ENCODE data around the gene DDX20.

Gene DDX20

GRCh38 chr1:111751906-111752575 is 3.7 kb upstream of the DDX20 start:
- no peak for DNase-seq

- DNase-seq, result no peak
Observed at GRCh38 chr1:111754984-111755330, 744 bp upstream of the DDX20 start.

- DNase-seq, result no peak
Observed at GRCh38 chr1:111756124-111756513, 418 bp downstream of the DDX20 start.

- DNase-seq, result no peak
Observed at GRCh38 chr1:111758373-111758772, 2.7 kb downstream of the DDX20 start.

GRCh38 chr1:111761717-111762116 is 6.0 kb downstream of the DDX20 start:
- DNase-seq, result no peak

- no peak for DNase-seq
Observed at GRCh38 chr1:111762332-111762731, 6.6 kb downstream of the DDX20 start.

- no peak for DNase-seq
Observed at GRCh38 chr1:111768023-111768422, 12.3 kb downstream of the DDX20 start.

- DNase-seq, result no peak
Observed at GRCh38 chr1:111768625-111769024, 12.9 kb downstream of the DDX20 start.

- peak; percentile 52 for DNase-seq
Observed at GRCh38 chr1:111769517-111770146, 13.9 kb downstream of the DDX20 start.

GRCh38 chr1:111770916-111771315 is 15.2 kb downstream of the DDX20 start:
- no peak for DNase-seq

- no peak for DNase-seq
Observed at GRCh38 chr1:111775966-111776365, 20.3 kb downstream of the DDX20 start.

- DNase-seq, result no peak
Observed at GRCh38 chr1:111776391-111776790, 20.7 kb downstream of the DDX20 start.

GRCh38 chr1:111776861-111777260 is 21.2 kb downstream of the DDX20 start:
- no peak for DNase-seq

- no peak for DNase-seq
Observed at GRCh38 chr1:111777301-111777700, 21.6 kb downstream of the DDX20 start.

- no peak for DNase-seq
Observed at GRCh38 chr1:111778066-111778465, 22.4 kb downstream of the DDX20 start.

GRCh38 chr1:111778541-111779051 is 22.9 kb downstream of the DDX20 start:
- no peak for DNase-seq

GRCh38 chr1:111779546-111779945 is 23.8 kb downstream of the DDX20 start:
- DNase-seq, result no peak

GRCh38 chr1:111784273-111784901 is 28.7 kb downstream of the DDX20 start:
- no peak for DNase-seq

- no peak for DNase-seq
Observed at GRCh38 chr1:111786669-111787207, 31.0 kb downstream of the DDX20 start.

- DNase-seq, result no peak
Observed at GRCh38 chr1:111789142-111789541, 33.4 kb downstream of the DDX20 start.

GRCh38 chr1:111789666-111790316 is 34.1 kb downstream of the DDX20 start:
- DNase-seq, result no peak

GRCh38 chr1:111791776-111792175 is 36.1 kb downstream of the DDX20 start:
- DNase-seq, result no peak

GRCh38 chr1:111792249-111792648 is 36.5 kb downstream of the DDX20 start:
- no peak for DNase-seq

All from activated gamma-delta T cell treated with Interleukin-2 at 50 U/mL for 16 hours (primary cell).